HG03280 (cell line): ENCODE results near the gene ATAT1.

ENCODE experiments used
- ATAC-seq: cut with Tn5 transposase; IDR thresholded peaks from one replicate; pipeline ENCODE4 v1.9.1; 2021; ENCODE audit warnings: mild to moderate bottlenecking, moderate library complexity; ENCODE audit not compliant: unreplicated experiment

Gene ATAT1

DNA sequence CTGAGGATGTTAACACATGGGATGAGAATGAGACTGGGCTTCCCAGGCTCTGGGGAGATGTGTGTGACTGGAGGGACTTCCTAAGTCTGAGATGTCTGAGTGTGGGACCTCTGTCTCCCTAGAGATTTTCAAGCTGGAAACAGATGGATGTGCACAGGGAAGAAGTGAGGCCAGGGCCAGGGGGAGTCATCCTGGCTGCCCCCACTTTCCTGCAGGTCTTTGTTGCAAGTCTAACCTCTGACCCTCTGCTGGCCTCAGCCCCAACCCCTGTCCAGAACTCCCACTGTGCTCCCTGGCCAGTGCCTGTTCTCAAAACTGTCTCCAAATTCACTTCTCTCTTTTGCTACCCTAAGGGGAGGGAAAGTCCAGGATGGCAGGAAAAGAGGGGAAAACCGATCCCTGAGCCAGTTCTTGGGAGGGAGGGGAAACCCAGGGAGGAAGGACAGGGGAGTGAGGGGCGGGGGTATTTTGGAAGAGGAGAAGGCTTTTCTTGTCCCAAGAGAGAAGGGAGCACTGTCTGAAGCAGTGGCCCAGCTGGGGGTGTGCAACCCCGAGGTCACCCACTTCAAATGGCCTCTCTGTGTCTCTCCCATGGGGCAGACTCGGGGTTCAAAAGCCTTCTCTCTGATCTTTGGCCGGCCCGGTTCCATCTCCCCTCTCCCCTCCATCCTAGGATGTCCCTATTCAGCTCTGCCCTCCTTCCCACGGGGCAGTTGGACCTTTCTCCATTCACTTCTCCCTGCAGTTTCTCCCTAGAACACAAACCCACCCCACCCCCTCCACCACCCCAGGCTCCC is 56.7 kb downstream of the ATAT1 start:
- no peak for ATAC-seq

DNA sequence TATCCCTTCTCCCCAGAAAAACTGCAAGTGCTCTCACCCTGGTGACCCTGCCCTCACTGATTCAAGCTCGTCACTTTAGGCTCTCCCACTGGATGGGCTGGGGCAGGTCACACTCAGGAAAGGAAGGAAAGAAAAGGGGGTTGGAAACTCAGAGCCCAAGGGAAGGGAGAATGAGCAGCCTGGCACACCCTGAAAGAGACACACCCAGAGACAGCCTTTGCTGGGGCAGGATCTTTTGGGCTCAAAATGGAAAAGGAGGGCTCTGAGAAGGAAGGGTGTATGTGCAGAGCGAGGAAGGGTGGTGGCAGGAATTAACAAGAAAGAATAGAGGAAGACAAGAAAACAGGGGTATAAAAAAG is 57.3 kb downstream of the ATAT1 start:
- no peak for ATAC-seq

DNA sequence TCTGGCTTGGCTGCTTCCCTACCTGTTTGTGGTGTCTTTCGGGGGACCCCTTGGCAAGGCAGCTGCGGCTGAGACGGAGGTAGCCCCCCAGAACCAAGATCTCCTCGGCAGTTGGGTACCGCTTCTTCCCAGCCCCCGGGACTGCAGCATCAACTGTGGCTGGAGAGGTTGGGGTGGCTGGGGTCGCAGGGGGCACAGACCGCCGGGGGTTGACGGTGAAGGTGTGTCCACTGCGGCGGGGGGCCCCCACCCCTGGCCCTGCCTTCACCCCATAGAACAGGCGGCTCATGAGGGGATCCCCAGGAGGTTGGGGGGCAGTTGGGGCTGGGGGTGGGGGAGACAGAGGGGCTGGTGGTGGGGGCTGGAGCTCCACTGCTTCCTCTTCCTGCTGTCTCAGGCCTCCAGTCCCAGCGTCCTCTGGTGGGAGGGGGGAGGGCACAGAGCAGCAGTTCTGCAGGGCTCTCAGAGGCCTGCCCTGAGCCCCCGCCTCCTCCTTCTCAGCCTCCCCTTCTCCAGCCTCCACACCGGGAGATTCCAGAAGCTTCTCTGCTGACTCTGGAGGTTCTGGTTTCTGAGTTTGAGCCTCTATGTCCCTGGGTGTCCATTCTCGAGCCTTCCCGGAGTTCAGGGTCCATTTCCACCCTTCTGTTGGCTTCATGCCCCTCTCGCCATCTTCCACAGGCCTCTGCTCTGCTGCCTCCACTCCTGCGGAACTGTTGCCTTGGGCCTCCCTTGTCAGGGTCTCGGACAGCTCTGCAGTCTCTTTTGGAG is 57.9 kb downstream of the ATAT1 start:
- no peak for ATAC-seq

DNA sequence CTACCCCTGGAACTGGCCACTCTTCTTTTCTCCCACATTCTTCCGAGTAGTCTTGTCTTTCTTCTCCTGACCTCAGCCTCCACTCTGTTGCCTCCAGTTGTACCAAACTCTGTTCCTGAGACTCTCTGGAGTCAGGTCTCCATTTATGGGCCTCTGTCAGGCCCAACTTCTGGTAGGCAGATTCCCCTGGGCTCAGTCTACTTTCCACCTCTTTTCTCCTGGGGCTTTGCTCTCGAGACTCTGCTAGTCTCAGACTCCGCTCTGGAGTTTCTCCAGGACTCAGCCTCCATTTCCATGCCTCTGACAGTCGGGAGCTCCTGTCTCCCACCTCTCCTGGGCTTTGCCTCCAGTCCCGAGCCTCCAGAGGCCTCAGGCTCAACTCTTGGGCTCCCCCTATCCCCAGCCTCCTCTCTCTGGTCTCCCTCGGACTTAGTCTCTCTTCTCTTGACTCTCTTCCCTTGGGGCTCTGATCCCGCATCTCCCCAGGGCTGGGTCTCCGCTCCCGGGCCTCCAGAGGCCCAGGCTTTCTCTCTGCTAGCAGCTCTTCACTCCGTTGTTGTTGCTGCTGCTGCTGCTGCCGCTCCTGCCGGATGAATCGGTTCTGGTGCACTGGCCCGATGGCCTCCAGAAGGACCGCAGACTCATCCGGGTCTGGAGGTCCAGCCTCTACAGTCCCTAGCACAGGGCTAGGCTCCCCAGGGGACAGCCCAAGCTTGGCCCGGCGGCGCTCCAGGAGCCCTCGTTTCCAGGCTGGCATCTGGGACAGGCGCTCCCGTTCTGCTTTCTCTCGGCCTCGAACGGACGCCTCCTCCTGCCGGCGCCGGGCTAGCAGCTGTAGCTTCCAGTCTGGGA is 58.7 kb downstream of the ATAT1 start:
- ATAC-seq: no peak

DNA sequence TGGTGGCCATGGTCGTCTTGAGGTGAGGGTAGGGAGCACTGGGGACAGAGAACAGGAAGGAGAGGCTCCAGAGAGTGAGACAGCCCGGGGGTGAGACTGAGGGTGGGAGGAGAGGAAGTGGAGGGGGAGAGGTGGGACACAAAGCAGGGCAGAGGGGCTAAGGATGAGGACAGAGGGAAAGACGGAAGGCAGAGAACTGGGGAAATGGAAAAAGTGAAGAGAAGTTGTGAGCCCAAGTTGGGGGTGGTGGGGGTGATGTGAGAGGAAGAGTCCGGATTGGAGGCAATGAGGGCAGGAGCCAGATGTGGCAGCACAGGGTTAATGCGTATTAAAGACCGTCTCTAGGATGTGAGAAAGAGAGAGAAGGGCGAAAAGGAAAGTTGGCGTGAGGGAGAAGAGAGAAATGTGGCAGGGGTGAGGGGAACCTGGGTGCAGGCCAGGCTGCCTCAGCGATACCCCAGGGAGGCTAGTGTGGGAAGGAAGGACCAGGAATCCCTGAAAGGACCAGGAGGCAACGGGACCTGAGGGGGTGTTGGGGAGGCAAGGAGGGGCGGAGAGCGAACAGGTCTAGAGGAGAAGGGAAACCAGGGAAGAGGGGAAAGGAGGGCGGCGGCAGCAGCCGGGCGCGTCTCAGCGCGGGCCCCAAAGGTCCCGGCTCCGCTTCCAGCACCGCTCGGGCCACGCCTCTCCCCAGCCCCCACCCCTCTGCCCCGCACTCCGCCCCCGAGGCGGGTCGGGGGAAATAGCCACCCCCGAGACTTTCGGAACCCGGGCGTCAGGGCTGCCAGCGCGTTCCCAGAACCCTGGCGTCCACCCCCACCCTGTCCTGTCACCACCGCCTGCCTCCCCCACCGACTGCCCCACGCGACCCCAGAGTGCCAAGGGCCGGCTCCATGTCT is 59.6 kb downstream of the ATAT1 start, which contains the start of gene PPP1R18:
Gene PPP1R18, minus strand, starts transcription at position 637 of the 899 bp plus-strand sequence. Its CDS starts 627 bp downstream, at position 10.
- ATAC-seq: peak; percentile 25

DNA sequence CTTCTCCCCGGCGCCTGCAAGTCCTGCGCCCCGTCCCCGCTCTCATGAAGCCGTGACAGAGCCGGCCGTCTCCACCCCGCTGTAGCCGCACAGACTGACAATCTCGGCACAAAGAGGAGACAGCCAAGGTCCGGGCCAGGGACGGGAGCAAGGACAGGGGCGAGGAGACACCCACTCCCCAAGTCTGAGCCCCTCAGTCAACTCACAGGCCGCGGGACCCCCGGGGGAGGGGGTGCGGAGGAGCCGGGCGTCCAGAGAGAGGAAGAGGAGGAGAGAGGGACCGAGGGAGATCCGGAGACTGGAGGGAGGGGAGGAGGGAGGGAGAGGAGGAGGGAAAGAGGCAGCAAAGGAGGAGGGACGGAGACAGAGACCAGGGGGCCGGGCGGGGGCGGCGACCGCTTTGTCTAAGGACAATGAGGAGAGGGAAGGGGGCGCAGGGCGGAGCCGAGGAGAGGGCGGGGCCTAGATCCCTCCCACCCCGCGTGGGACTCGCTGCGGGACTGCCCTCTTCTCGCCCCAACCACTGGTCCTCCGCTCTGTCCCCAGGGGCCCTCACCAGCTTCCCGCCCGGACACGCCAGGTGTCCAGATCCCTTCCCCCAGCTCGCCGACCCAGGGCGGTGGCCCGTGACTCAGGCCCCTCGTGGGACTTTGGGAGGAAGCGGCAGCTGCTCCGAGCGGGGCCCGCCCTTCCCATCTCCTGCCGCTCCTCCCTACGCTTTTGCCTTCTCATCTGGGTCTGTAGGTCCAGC is 60.4 kb downstream of the ATAT1 start:
- ATAC-seq: peak; percentile 39

DNA sequence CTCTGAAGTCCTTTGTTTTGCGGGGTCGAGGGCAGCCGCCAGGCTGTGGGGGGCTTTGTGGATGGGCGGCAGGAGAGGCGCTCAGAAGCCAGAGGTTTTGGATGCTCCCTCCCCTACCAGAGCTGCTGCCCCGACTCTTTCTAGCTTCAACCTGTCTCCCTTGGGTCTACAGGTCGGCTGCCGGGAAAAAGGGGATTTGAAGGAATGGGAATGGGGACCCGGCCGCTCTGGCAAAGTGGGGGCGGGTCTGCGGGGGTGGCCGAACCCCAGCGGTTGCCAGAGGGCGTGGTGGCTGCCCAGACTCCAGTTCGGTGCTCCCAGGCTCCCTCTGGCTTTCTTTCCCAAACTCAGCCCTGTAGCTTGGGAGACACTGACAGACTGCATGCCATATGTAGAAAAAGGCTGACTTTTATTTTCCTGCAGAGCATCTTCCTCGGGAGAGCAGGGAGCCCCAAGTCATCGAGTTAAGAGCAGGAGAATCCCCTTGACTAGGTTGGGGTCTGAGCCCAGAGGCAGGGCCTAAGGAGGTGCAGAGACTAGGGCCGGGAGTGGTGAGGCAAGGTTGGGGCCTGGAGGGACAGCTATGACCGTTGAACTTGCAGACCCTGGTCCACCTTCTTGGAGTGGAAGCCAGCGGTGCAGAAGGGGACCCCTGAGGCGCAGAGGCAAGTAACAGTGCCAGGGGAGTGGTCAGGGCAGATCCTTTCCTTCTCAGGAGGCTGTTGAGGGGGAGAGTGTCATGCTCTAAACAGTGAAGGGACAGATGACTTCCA is 61.2 kb downstream of the ATAT1 start:
- ATAC-seq: no peak

DNA sequence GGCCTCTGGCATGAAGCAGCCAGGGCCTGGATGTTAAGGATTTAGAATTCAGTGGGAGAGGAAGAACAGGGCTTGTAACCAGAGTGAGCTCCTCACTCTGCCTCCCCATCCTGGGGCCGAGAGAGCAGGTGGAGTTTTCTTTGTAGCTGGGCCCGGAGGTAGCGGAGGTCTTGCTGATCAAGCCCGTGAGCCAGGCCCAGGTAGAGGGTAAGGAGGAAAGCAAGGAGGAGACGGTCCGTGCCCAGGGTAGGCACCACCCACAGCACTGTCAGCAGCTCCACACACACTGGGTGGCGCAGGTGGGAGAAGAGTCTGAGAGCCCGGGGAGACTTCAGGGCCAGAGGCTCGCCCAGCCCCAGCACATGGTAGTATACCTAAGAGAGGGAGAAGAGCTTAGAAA is 61.9 kb downstream of the ATAT1 start:
- no peak for ATAC-seq

DNA sequence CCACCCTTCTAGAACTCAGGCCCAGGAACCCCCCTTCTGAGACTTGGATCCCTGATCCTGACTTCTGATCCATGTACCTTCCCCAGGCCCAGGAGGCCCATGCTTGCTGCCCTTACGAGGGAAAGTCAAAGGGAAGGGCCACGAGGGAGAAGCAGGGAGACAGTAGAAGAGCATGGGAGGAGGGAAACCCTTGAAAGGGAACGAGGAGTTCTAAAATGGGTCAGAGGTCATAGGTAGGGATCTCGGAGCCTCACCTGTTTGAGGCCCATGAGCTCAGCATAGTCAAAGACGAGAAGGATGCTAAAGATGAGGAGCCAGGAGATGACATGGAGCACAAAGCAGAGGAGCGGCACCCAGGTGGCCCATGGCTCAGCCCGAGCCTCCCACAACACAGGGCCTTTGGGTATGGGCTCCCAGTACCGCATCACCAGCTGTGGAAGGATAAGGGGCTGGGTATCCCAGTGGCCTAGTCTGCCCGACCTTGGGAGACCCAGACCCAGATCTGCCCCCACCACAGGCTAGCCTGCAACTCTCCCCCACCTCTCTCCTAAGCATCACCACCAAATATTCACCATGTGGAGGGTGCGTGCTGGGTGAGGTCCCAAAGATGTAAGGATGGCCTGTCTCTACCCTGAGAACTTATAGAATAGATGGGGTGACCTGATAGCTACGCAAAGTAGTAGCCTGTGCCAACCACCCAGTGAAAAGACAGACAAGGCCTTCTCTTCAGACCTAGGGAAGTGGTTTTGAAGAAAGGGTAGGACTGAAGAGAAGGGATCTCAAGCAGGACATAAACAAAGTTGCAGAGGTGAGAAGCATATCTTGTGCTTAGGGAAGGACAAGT is 62.6 kb downstream of the ATAT1 start:
- ATAC-seq: no peak

DNA sequence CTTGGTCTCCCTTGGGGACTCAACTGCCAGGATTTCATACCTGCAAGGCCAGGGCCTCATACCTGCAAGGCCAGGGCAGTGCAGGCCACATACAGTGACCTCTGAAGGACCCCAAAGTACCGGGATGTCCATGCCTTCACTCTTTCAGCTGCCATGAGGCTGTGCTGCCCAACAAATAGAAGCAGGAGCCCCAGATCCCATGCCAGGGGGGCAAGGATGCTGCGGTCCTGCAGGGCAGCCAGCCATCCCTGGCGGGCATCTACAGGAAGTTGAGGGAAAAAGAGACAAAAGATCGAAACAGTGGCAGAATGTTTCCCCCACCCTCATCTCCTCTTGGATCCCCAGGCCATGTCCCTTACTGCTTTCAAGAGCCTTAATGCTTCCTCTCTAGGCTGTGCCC is 63.3 kb downstream of the ATAT1 start:
- ATAC-seq: no peak

DNA sequence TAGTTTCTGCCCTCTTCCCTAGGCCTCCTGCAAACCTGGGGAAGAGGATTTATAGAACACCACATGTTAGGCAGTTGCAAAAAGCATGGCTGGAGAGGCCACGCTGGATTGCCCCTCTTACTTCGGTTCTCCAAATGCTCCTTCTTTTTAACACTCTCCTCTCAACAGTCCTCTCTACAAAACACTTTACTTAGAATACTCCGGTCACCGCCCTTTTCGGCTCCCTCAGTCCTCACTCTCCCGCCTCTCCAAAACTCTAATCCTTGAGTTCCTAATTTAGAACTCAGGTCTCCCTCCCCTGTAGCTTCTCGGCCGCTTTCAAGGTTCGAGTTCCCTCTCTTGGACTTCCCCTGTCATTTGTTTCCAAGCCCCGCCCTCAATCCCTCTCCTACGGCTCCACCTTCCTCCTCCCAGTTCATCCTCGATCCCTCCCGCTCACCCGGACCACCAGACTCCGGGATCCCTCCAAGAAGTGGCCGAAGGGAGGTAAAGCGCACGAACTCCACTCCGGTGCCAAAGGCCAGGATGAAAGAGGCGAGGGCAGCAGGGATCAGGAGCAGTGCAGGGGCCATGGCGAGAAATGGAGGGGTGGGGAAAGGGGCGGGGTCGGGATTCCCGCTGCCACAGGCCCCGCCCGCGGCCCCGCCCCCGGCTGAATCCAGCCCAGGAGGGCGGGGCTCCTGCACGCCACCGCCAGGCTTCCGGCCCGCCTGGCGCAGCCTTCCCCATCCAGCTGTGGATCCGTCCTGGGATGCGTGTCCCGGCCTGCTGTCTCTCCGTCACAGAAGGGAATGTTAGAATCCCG is 63.9 kb downstream of the ATAT1 start, which contains the start of gene NRM:
Gene NRM, minus strand, starts transcription at position 582 of the 805 bp plus-strand sequence. Its CDS starts 10 bp downstream, at position 572.
- ATAC-seq: peak; percentile 45

DNA sequence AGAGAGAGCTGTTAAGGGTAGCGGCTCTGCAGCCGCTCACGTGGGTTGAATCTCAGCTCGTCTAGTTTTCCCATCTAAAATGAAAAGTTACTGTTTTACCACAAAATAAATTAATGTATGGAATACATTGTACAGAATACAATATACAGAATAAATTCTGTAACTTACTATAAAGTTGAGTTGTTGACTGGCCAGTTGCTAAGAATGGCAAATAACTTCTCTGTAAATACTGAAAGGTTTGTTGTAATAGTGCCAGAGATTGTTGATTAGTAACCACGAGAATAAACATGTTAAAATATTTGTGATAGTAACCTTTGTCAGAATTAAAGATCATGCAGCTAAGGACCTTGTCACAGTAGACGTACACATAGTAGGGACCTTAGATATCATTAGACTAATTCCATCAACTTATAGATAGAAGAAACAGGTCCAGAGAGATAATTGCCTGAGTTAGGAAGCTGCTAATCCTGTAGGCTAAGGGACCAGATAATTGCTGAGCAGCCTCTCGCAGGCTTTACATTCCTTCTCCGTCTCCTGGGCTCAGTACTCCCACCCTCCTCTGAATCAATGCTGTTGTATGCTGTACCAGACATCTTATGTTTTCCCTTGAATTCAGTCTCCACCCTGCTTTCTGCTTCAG is 64.7 kb downstream of the ATAT1 start:
- no peak for ATAC-seq
